ENCODE results near the gene AGER. TPM values are rescaled to one million over a fixed set of nuclear protein-coding genes. Genes with fewer than 3 reads are reported as not detected.

The AGER gene
- total and polyA plus RNA-seq, 2 experiments from 2014 or later = 4.8 to 13.5 TPM

GRCh38 chr6:32203426-32204267, 19.6 kb upstream of the AGER start:
- no peaks in the 10 kb centered on the region for H3K36me3 ChIP-seq
- no peak overlapping the region for H3K27ac ChIP-seq
- H3K4me1 ChIP-seq (ENCODE audit: low read depth) = no peaks in the 10 kb centered on the region
- DNase-seq (ENCODE audit: low read depth in 1 of 2, low spot score in 1 of 2) = no peak
- no peaks in the 10 kb centered on the region for H3K9me3 ChIP-seq (ENCODE audit: low read depth)
- H3K27me3 ChIP-seq = no peaks in the 10 kb centered on the region
- no peak overlapping the region for H3K4me3 ChIP-seq
- no peak for TF ChIP-seq CTCF (IDR thresholded peaks at IDR 0.05; ENCODE audit: low read depth, low read length)

- H3K4me3 ChIP-seq = no peak overlapping the region
- H3K27ac ChIP-seq = no peak overlapping the region
- no peaks in the 10 kb centered on the region for H3K9me3 ChIP-seq (ENCODE audit: low read depth)
- no peaks in the 10 kb centered on the region for H3K27me3 ChIP-seq
- no peak for DNase-seq (ENCODE audit: low read depth in 1 of 2, low spot score in 1 of 2)
- no peaks in the 10 kb centered on the region for H3K4me1 ChIP-seq (ENCODE audit: low read depth)
- TF ChIP-seq CTCF (IDR thresholded peaks at IDR 0.05; ENCODE audit: low read depth, low read length) = no peak
- H3K36me3 ChIP-seq = no peaks in the 10 kb centered on the region
Measured at GRCh38 chr6:32202186-32202585, 18.1 kb upstream of the AGER start.

GRCh38 chr6:32200711-32201475, 16.8 kb upstream of the AGER start:
- no peak for DNase-seq (ENCODE audit: low read depth in 1 of 2, low spot score in 1 of 2)
- H3K4me1 ChIP-seq (ENCODE audit: low read depth) = no peaks in the 10 kb centered on the region

GRCh38 chr6:32198866-32199265, 14.8 kb upstream of the AGER start:
- Histone ChIP-seq H3K27me3 (no peaks in the 10 kb centered on the region), H3K4me1 (ENCODE audit: low read depth) (no peaks in the 10 kb centered on the region), H3K36me3 (no peaks in the 10 kb centered on the region), H3K27ac (no peak overlapping the region), H3K4me3 (no peak overlapping the region), H3K9me3 (ENCODE audit: low read depth) (no peaks in the 10 kb centered on the region)
- TF ChIP-seq CTCF (IDR thresholded peaks at IDR 0.05; ENCODE audit: low read depth, low read length) = no peak
- no peak for DNase-seq (ENCODE audit: low read depth in 1 of 2, low spot score in 1 of 2)

More at GRCh38 chr6:32200711-32201475, 16.8 kb upstream of the AGER start:
- Histone ChIP-seq H3K36me3 (no peaks in the 10 kb centered on the region), H3K27me3 (no peaks in the 10 kb centered on the region), H3K9me3 (ENCODE audit: low read depth) (no peaks in the 10 kb centered on the region), H3K27ac (no peak overlapping the region), H3K4me3 (no peak overlapping the region)
- no peak for TF ChIP-seq CTCF (IDR thresholded peaks at IDR 0.05; ENCODE audit: low read depth, low read length)

GRCh38 chr6:32198345-32198696, 14.3 kb upstream of the AGER start:
- Histone ChIP-seq H3K4me3 (no peak overlapping the region), H3K36me3 (no peaks in the 10 kb centered on the region), H3K9me3 (ENCODE audit: low read depth) (no peaks in the 10 kb centered on the region), H3K4me1 (ENCODE audit: low read depth) (no peaks in the 10 kb centered on the region), H3K27ac (no peak overlapping the region), H3K27me3 (no peaks in the 10 kb centered on the region)
- no peak for DNase-seq (ENCODE audit: low read depth in 1 of 2, low spot score in 1 of 2)
- TF ChIP-seq CTCF (IDR thresholded peaks at IDR 0.05; ENCODE audit: low read depth, low read length) = no peak

Data from cardiac muscle cell (in vitro differentiated cells and primary cell).